Measurements from ENCODE around the gene CCDC112. TPM values are rescaled to one million over a fixed set of nuclear protein-coding genes. Genes with fewer than 3 reads are reported as not detected.
"Not testable (repeated sequence)": the region's sequence is repeated elsewhere in the genome, so short reads cannot be mapped to it uniquely, and the experiment has no call there.

Gene CCDC112
- total RNA-seq, 4 donors from 2014 or later, result 6.1 to 19.9 (median 11.9) TPM

GRCh38 chr5:115333164-115333563 is 36.7 kb upstream of the CCDC112 start:
- H3K4me1 ChIP-seq, result no peaks in the 10 kb centered on the region
- H3K9me3 ChIP-seq, result no peaks in the 10 kb centered on the region
- H3K27ac ChIP-seq, result no peak overlapping the region
- WGBS, 2 donors (ENCODE audit: low coverage in 1 of 2), result 100% methylated on average over 1 of the region's 1 CpG; no CpG with 5 or more reads in 1 of the 2 donors
- no peak for ATAC-seq
- TF ChIP-seq POLR2A (IDR thresholded peaks at IDR 0.05), result no peak
- TF ChIP-seq POLR2AphosphoS5 (IDR thresholded peaks at IDR 0.05), result no peak
- no peak for TF ChIP-seq CTCF (IDR thresholded peaks at IDR 0.05)
- TF ChIP-seq EP300 (IDR thresholded peaks at IDR 0.05), result no peak
- H3K4me3 ChIP-seq, result no peak overlapping the region
- H3K27me3 ChIP-seq, result no peaks in the 10 kb centered on the region
- H3K36me3 ChIP-seq, result no peaks in the 10 kb centered on the region

GRCh38 chr5:115330830-115331229 is 34.4 kb upstream of the CCDC112 start:
- 54 to 81% methylated on average over 2 of the region's 2 CpGs for WGBS, 2 donors (ENCODE audit: low coverage in 1 of 2)
- ATAC-seq, result no peak
- no peaks in the 10 kb centered on the region for H3K27me3 ChIP-seq
- H3K4me1 ChIP-seq, result no peaks in the 10 kb centered on the region
- H3K9me3 ChIP-seq, result no peaks in the 10 kb centered on the region
- TF ChIP-seq EP300 (IDR thresholded peaks at IDR 0.05) (no peak), POLR2AphosphoS5 (IDR thresholded peaks at IDR 0.05) (no peak), CTCF (IDR thresholded peaks at IDR 0.05) (no peak), POLR2A (IDR thresholded peaks at IDR 0.05) (no peak)
- no peak overlapping the region for H3K27ac ChIP-seq
- H3K36me3 ChIP-seq, result no peaks in the 10 kb centered on the region
- H3K4me3 ChIP-seq, result no peak overlapping the region

DNA sequence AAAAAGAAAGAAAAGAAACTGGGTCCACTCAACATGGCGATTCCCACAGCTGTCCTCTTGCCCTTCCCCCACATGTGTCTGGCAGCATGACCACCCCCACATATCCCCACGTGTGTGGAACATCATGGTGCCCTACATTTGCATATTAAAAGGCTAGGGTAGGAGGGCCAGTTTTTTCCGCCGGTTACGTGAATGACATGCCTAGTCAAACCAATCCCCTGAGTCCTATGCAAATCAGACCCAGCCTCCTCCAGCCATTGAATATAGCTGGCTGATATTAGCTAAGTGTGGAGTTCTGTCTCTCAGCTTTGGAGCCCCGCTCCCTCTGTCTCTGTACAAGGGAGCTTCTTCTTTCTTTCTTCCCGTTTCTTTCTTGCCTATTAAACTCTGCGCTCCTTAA is 33.0 kb upstream of the CCDC112 start:
- ATAC-seq, result no peak
- no peaks in the 10 kb centered on the region for H3K9me3 ChIP-seq
- WGBS, 2 donors (ENCODE audit: low coverage in 1 of 2), result 80 to 81% methylated on average over 7 of the region's 8 CpGs
- H3K27me3 ChIP-seq, result no peaks in the 10 kb centered on the region
- no peaks in the 10 kb centered on the region for H3K4me1 ChIP-seq
- H3K4me3 ChIP-seq, result no peak overlapping the region
- no peak overlapping the region for H3K27ac ChIP-seq
- no peak for TF ChIP-seq POLR2A (IDR thresholded peaks at IDR 0.05)
- TF ChIP-seq POLR2AphosphoS5 (IDR thresholded peaks at IDR 0.05), result no peak
- TF ChIP-seq EP300 (IDR thresholded peaks at IDR 0.05), result no peak
- H3K36me3 ChIP-seq, result no peaks in the 10 kb centered on the region

- not testable (repeated sequence) for H3K9me3 ChIP-seq, H3K4me1 ChIP-seq, H3K36me3 ChIP-seq, ATAC-seq, H3K4me3 ChIP-seq, H3K27ac ChIP-seq, H3K27me3 ChIP-seq
- WGBS, 2 donors (ENCODE audit: low coverage in 1 of 2), result 44 to 51% methylated on average over 4 to 5 of the region's 6 CpGs
Measured at GRCh38 chr5:115328617-115329274, 32.3 kb upstream of the CCDC112 start.

GRCh38 chr5:115325296-115325959 is 29.0 kb upstream of the CCDC112 start:
- H3K9me3 ChIP-seq, result no peaks in the 10 kb centered on the region
- 61 to 93% methylated on average over 3 of the region's 3 CpGs for WGBS, 2 donors (ENCODE audit: low coverage in 1 of 2)
- H3K27ac ChIP-seq, result no peak overlapping the region
- H3K4me3 ChIP-seq, result no peak overlapping the region
- no peaks in the 10 kb centered on the region for H3K4me1 ChIP-seq
- no peaks in the 10 kb centered on the region for H3K36me3 ChIP-seq
- H3K27me3 ChIP-seq, result no peaks in the 10 kb centered on the region
- ATAC-seq, result no peak
- TF ChIP-seq POLR2A (IDR thresholded peaks at IDR 0.05) (no peak), POLR2AphosphoS5 (IDR thresholded peaks at IDR 0.05) (no peak), EP300 (IDR thresholded peaks at IDR 0.05) (no peak), CTCF (IDR thresholded peaks at IDR 0.05) (no peak)

- TF ChIP-seq EP300 (IDR thresholded peaks at IDR 0.05) (no peak), POLR2AphosphoS5 (IDR thresholded peaks at IDR 0.05) (no peak), CTCF (IDR thresholded peaks at IDR 0.05) (no peak)
- no peak overlapping the region for H3K27ac ChIP-seq
- H3K9me3 ChIP-seq, result no peaks in the 10 kb centered on the region
- WGBS, 2 donors (ENCODE audit: low coverage in 1 of 2), result 92 to 94% methylated on average over 2 of the region's 2 CpGs
- H3K4me1 ChIP-seq, result peaks cover 0 to 5% (median 0%) of the 10 kb centered on the region in 3 donors
- H3K4me3 ChIP-seq, result no peak overlapping the region
- no peaks in the 10 kb centered on the region for H3K36me3 ChIP-seq
- ATAC-seq, result no peak
- no peaks in the 10 kb centered on the region for H3K27me3 ChIP-seq
Measured at GRCh38 chr5:115324021-115324420, 27.6 kb upstream of the CCDC112 start.

All from gastroesophageal sphincter (tissue), 4 donors.